GM12801 (cell line): ENCODE measurements around the gene SORCS2.

ENCODE experiments used
- CTCF ChIP-seq: IDR thresholded peaks from one replicate; pipeline ENCODE4 v1.5.1; 2011; ENCODE audit warnings: control low read depth; ENCODE audit not compliant: insufficient read length; ENCODE audit errors: extremely low read depth

Gene SORCS2

GRCh38 chr4:7239101-7239820 is 46.9 kb downstream of the SORCS2 start:
- no peak for TF ChIP-seq CTCF

GRCh38 chr4:7239844-7240243 is 47.5 kb downstream of the SORCS2 start:
- no peak for TF ChIP-seq CTCF

GRCh38 chr4:7240306-7240705 is 48.0 kb downstream of the SORCS2 start:
- no peak for TF ChIP-seq CTCF

- no peak for TF ChIP-seq CTCF
These were observed 49.3 kb downstream of the SORCS2 start for GRCh38 chr4:7241597-7242125.

- no peak for TF ChIP-seq CTCF
These were observed 50.4 kb downstream of the SORCS2 start for GRCh38 chr4:7242766-7243165.

GRCh38 chr4:7243609-7244330 is 51.4 kb downstream of the SORCS2 start:
- TF ChIP-seq CTCF = no peak

GRCh38 chr4:7244331-7244665 is 52.0 kb downstream of the SORCS2 start:
- TF ChIP-seq CTCF = no peak
